Prostate gland (tissue), 2 donors: ENCODE results near the gene ICE2.

ENCODE experiments used
- CTCF ChIP-seq, 4 experiments: fragments of 200-600 bp in 2 of 4; fragments of 450-650 bp in 2 of 4; sonication (generic) in 2 of 4; IDR thresholded peaks; 1 replicate in 3 of 4; 2 replicates in 1 of 4; pipeline ENCODE4 v1.5.1; 2016 to 2019; ENCODE audit warnings: antibody characterized with exemption in 4 of 4, mild to moderate bottlenecking in 2 of 4, moderate library complexity in 2 of 4
- POLR2A ChIP-seq: fragments of 450-650 bp; IDR thresholded peaks from one replicate; pipeline ENCODE4 v1.6.1; 2016; ENCODE audit warnings: antibody characterized with exemption, mild to moderate bottlenecking
- POLR2AphosphoS5 ChIP-seq: sonication (generic); formaldehyde crosslinking; IDR thresholded peaks from one replicate; pipeline ENCODE4 v1.6.1; 2017; ENCODE audit warnings: antibody characterized with exemption

GRCh38 chr15:60395276-60396011, 83.5 kb downstream of the ICE2 start:
- TF ChIP-seq CTCF (IDR thresholded peaks at IDR 0.05) (no peak), POLR2AphosphoS5 (no peak), POLR2A (no peak)
